ENCODE measurements around the gene S100A4.
"Not testable (repeated sequence)": the region's sequence is repeated elsewhere in the genome, so short reads cannot be mapped to it uniquely, and the experiment has no call there.

The S100A4 gene

DNA sequence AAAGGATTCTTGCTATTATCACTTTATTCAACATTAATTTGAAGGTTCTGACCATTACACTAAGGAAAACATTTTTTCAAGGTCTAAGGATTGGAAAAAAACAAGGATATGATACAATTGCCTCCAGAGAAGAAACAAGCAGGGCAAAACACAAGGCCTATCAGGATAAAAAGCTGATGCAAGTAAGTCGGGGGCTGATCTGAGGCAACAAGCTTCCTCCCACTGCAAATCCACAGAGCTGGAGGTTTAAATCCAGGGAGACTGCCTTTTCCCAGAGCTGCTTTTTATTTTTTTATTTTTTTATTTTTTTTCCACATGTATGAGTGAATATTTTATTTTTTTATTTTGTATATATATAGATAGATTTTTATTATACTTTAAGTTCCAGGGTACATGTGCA lies 39.4 kb upstream of the S100A4 start:
- H3K27ac ChIP-seq: no peak overlapping the region
- TF ChIP-seq, protein P1, sequence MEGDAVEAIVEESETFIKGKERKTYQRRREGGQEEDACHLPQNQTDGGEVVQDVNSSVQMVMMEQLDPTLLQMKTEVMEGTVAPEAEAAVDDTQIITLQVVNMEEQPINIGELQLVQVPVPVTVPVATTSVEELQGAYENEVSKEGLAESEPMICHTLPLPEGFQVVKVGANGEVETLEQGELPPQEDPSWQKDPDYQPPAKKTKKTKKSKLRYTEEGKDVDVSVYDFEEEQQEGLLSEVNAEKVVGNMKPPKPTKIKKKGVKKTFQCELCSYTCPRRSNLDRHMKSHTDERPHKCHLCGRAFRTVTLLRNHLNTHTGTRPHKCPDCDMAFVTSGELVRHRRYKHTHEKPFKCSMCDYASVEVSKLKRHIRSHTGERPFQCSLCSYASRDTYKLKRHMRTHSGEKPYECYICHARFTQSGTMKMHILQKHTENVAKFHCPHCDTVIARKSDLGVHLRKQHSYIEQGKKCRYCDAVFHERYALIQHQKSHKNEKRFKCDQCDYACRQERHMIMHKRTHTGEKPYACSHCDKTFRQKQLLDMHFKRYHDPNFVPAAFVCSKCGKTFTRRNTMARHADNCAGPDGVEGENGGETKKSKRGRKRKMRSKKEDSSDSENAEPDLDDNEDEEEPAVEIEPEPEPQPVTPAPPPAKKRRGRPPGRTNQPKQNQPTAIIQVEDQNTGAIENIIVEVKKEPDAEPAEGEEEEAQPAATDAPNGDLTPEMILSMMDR (conservative IDR thresholded peaks at IDR 0.05; ENCODE audit: low read depth): no peak
- CTCF ChIA-PET: interaction anchor here (0.7 to 0.9 kb wide), 2 partner anchors 13 to 74 kb away, joined by 3 to 4 read pairs; no protein-coding TSS in a partner anchor
- no peak for DNase-seq (ENCODE audit: low spot score)
- POLR2A ChIA-PET (ENCODE audit: low non-redundant PET): interaction anchor here (1.3 kb wide), 1 partner anchor 49 kb away, joined by 3 read pairs; the partner anchor contains the start of gene CHTOP

GRCh38 chr1:153583976-153584375 lies 38.4 kb upstream of the S100A4 start:
- no peak for DNase-seq (ENCODE audit: low spot score)
- H3K27ac ChIP-seq: no peak overlapping the region
- CTCF ChIA-PET: no interaction called here
- POLR2A ChIA-PET (ENCODE audit: low non-redundant PET): interaction anchor here (0.7 kb wide), 1 partner anchor 34 kb away, joined by 3 read pairs; no protein-coding TSS in a partner anchor
- TF ChIP-seq, protein P1 (conservative IDR thresholded peaks at IDR 0.05; ENCODE audit: low read depth): no peak

DNA sequence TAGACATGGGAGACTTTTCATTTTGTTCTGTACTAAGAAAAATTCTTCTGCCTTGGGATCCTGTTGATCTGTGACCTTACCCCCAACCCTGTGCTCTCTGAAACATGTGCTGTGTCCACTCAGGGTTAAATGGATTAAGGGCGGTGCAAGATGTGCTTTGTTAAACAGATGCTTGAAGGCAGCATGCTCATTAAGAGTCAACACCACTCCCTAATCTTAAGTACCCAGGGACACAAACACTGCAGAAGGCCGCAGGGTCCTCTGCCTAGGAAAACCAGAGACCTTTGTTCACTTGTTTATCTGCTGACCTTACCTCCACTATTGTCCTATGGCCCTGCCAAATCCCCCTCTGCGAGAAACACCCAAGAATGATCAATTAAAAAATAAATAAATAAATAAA lies 37.9 kb upstream of the S100A4 start:
- POLR2A ChIA-PET (ENCODE audit: low non-redundant PET): interaction anchor here (0.7 kb wide), 1 partner anchor 35 kb away, joined by 3 read pairs; no protein-coding TSS in a partner anchor
- H3K27ac ChIP-seq; DNase-seq (ENCODE audit: low spot score); CTCF ChIA-PET: not testable (repeated sequence)

GRCh38 chr1:153582836-153583235 lies 37.2 kb upstream of the S100A4 start:
- CTCF ChIA-PET; DNase-seq (ENCODE audit: low spot score); POLR2A ChIA-PET (ENCODE audit: low non-redundant PET); H3K27ac ChIP-seq: not testable (repeated sequence)

- DNase-seq (ENCODE audit: low spot score): no peak
- POLR2A ChIA-PET (ENCODE audit: low non-redundant PET): no interaction called here
- no peak overlapping the region for H3K27ac ChIP-seq
- CTCF ChIA-PET: interaction anchor here (0.5 to 0.9 kb wide), 2 partner anchors 68 to 113 kb away, joined by 3 to 7 read pairs; no protein-coding TSS in a partner anchor
- TF ChIP-seq, protein P1 (conservative IDR thresholded peaks at IDR 0.05; ENCODE audit: low read depth): no peak
These were observed 33.3 kb upstream of the S100A4 start for GRCh38 chr1:153578936-153579335.

- TF ChIP-seq, protein P1 (conservative IDR thresholded peaks at IDR 0.05; ENCODE audit: low read depth): no peak
- DNase-seq (ENCODE audit: low spot score): no peak
- ChIA-PET POLR2A (ENCODE audit: low non-redundant PET) (no interaction called here), CTCF (interaction anchor here (0.5 to 0.9 kb wide), 2 partner anchors 67 to 113 kb away, joined by 3 to 7 read pairs; no protein-coding TSS in a partner anchor)
- no peak overlapping the region for H3K27ac ChIP-seq
These were observed 32.9 kb upstream of the S100A4 start for GRCh38 chr1:153578490-153578889.

- TF ChIP-seq, protein P1 (conservative IDR thresholded peaks at IDR 0.05; ENCODE audit: low read depth): no peak
- H3K27ac ChIP-seq: peak overlapping the region; percentile 68
- CTCF ChIA-PET: interaction anchor here (0.6 to 1.0 kb wide), 4 partner anchors 11 to 246 kb away, joined by 3 to 4 read pairs (median 4); no protein-coding TSS in a partner anchor
- POLR2A ChIA-PET (ENCODE audit: low non-redundant PET): interaction anchor here (0.9 to 2.0 kb wide), 3 partner anchors 35 to 57 kb away, joined by 4 to 6 read pairs (median 4); partner anchors contain the start of genes CHTOP and S100A16
- no peak for DNase-seq (ENCODE audit: low spot score)
These were observed 32.0 kb upstream of the S100A4 start for GRCh38 chr1:153577624-153578051.

All from RWPE1 (cell line).